ENCODE data around the gene TOMM20L. TPM values are rescaled to one million over a fixed set of nuclear protein-coding genes. Genes with fewer than 3 reads are reported as not detected.

TOMM20L gene
- polyA plus RNA-seq, 1 donor from 2014 or later: not detected

DNA sequence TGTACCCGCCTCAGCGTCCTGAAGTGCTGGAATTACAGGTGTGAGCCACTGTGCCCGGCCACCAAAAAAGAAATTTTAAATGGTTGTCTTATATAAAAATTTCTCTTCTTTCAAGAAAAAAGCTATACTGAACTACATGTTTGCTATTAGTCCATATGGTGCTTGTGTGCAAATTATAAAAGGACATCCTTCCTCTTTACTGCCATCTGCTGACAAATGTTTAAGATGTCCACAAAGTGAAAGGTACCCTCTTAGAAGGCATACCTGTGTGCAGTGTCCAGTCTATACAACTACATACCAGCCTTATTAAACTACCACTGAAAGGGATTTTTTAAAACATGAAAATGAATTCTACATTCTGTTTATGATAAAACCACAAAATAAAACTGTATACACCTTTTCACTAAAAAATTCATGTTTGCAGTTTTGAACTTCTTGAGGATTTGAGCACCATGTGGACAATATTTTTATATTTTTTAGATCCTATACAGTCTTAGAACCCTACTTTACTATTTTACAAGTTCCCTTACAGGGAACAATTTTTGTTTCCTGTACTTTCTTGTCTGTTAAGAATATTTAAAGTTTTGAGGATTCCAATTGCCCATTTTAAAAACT, 32.8 kb upstream of the TOMM20L start:
- Histone ChIP-seq H3K27ac (ENCODE audit: low read length) (no peak overlapping the region), H3K4me2 (ENCODE audit: low read length) (no peak overlapping the region), H3K4me3 (ENCODE audit: low read length) (no peak overlapping the region), H3K36me3 (ENCODE audit: insufficient read depth, low read length) (peaks cover 42% of the 10 kb centered on the region), H3K79me2 (replicated peaks; ENCODE audit: insufficient read depth, low read length) (peaks cover 4% of the 10 kb centered on the region), H3K9me3 (ENCODE audit: low read length) (no peaks in the 10 kb centered on the region), H3K9ac (ENCODE audit: low read length) (no peak overlapping the region), H3K9me2 (ENCODE audit: insufficient read depth, low read length) (no peaks in the 10 kb centered on the region), H4K20me1 (ENCODE audit: insufficient read depth) (no peaks in the 10 kb centered on the region), H2AFZ (ENCODE audit: low read depth, low read length) (no peak overlapping the region), H3F3A (ENCODE audit: insufficient read depth, low read length, poor library complexity, severe bottlenecking) (no peaks in the 10 kb centered on the region), H3K27me3 (ENCODE audit: insufficient read depth, low read depth, low read length) (no peaks in the 10 kb centered on the region)
- TF ChIP-seq RAD21 (conservative IDR thresholded peaks at IDR 0.05) (peak; percentile 34), SMC3 (conservative IDR thresholded peaks at IDR 0.05; ENCODE audit: poor library complexity) (peak; percentile 37)
- TF ChIP-seq, protein P1, sequence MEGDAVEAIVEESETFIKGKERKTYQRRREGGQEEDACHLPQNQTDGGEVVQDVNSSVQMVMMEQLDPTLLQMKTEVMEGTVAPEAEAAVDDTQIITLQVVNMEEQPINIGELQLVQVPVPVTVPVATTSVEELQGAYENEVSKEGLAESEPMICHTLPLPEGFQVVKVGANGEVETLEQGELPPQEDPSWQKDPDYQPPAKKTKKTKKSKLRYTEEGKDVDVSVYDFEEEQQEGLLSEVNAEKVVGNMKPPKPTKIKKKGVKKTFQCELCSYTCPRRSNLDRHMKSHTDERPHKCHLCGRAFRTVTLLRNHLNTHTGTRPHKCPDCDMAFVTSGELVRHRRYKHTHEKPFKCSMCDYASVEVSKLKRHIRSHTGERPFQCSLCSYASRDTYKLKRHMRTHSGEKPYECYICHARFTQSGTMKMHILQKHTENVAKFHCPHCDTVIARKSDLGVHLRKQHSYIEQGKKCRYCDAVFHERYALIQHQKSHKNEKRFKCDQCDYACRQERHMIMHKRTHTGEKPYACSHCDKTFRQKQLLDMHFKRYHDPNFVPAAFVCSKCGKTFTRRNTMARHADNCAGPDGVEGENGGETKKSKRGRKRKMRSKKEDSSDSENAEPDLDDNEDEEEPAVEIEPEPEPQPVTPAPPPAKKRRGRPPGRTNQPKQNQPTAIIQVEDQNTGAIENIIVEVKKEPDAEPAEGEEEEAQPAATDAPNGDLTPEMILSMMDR (IDR thresholded peaks at IDR 0.05; ENCODE audit: poor library complexity, severe bottlenecking): peak; percentile 50
- TF ChIP-seq, protein P2, sequence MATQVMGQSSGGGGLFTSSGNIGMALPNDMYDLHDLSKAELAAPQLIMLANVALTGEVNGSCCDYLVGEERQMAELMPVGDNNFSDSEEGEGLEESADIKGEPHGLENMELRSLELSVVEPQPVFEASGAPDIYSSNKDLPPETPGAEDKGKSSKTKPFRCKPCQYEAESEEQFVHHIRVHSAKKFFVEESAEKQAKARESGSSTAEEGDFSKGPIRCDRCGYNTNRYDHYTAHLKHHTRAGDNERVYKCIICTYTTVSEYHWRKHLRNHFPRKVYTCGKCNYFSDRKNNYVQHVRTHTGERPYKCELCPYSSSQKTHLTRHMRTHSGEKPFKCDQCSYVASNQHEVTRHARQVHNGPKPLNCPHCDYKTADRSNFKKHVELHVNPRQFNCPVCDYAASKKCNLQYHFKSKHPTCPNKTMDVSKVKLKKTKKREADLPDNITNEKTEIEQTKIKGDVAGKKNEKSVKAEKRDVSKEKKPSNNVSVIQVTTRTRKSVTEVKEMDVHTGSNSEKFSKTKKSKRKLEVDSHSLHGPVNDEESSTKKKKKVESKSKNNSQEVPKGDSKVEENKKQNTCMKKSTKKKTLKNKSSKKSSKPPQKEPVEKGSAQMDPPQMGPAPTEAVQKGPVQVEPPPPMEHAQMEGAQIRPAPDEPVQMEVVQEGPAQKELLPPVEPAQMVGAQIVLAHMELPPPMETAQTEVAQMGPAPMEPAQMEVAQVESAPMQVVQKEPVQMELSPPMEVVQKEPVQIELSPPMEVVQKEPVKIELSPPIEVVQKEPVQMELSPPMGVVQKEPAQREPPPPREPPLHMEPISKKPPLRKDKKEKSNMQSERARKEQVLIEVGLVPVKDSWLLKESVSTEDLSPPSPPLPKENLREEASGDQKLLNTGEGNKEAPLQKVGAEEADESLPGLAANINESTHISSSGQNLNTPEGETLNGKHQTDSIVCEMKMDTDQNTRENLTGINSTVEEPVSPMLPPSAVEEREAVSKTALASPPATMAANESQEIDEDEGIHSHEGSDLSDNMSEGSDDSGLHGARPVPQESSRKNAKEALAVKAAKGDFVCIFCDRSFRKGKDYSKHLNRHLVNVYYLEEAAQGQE (IDR thresholded peaks at IDR 0.05; ENCODE audit: borderline replicate concordance): no peak

DNA sequence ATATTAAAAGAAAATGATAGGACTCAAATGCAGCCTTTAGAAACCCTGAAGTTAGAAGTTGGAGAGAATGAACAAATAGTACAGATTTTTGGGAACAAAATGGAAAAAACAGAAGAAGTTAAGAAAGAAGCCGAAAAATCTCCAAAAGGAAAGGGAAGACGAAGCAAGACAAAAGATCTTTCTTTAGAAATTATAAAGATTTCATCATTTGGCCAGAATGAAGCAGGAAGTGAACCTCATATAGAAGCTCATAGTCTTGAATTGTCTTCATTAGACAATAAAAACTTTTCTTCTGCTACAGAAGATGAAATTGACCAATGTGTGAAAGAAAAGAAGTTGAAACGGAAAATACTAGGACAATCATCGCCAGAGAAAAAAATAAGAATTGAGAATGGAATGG, 31.4 kb upstream of the TOMM20L start:
- Histone ChIP-seq H3K79me2 (replicated peaks; ENCODE audit: insufficient read depth, low read length) (no peaks in the 10 kb centered on the region), H3K9me3 (ENCODE audit: low read length) (no peaks in the 10 kb centered on the region), H4K20me1 (ENCODE audit: insufficient read depth) (no peaks in the 10 kb centered on the region), H2AFZ (ENCODE audit: low read depth, low read length) (no peak overlapping the region), H3K9me2 (ENCODE audit: insufficient read depth, low read length) (no peaks in the 10 kb centered on the region), H3K27ac (ENCODE audit: low read length) (no peak overlapping the region), H3K4me3 (ENCODE audit: low read length) (no peak overlapping the region), H3K36me3 (ENCODE audit: insufficient read depth, low read length) (peaks cover 41% of the 10 kb centered on the region), H3K27me3 (ENCODE audit: insufficient read depth, low read depth, low read length) (no peaks in the 10 kb centered on the region), H3K9ac (ENCODE audit: low read length) (no peak overlapping the region), H3F3A (ENCODE audit: insufficient read depth, low read length, poor library complexity, severe bottlenecking) (no peaks in the 10 kb centered on the region), H3K4me2 (ENCODE audit: low read length) (no peak overlapping the region)
- TF ChIP-seq EP300 (conservative IDR thresholded peaks at IDR 0.05; ENCODE audit: poor library complexity, severe bottlenecking): no peak
- no peak for TF ChIP-seq SMC3 (conservative IDR thresholded peaks at IDR 0.05; ENCODE audit: poor library complexity)
- no peak for TF ChIP-seq MXI1 (conservative IDR thresholded peaks at IDR 0.05; ENCODE audit: poor library complexity, severe bottlenecking)
- no peak for TF ChIP-seq TAF1 (IDR thresholded peaks at IDR 0.05; ENCODE audit: low read depth)
- TF ChIP-seq, protein P2 (IDR thresholded peaks at IDR 0.05; ENCODE audit: borderline replicate concordance): no peak
- TF ChIP-seq, protein P1 (IDR thresholded peaks at IDR 0.05; ENCODE audit: poor library complexity, severe bottlenecking): no peak
- TF ChIP-seq EZH2 (IDR thresholded peaks at IDR 0.05; ENCODE audit: borderline replicate concordance, insufficient read depth, low read length, poor library complexity, severe bottlenecking): no peak
- no peak for TF ChIP-seq POLR2AphosphoS5 (IDR thresholded peaks at IDR 0.05)
